Nucleus accumbens (tissue), 56 donors: ENCODE data around the gene CIB1.

Experiments used
- DNase-seq, 56 donors: peaks; one replicate each; lab custom pipeline; 2025; lab: John Stamatoyannopoulos, UW

CIB1 gene

GRCh38 chr15:90219421-90220141 is 14.2 kb downstream of the CIB1 start:
- peak in 11 of 56 donors; percentile 9 to 55 (median 12) for DNase-seq

DNA sequence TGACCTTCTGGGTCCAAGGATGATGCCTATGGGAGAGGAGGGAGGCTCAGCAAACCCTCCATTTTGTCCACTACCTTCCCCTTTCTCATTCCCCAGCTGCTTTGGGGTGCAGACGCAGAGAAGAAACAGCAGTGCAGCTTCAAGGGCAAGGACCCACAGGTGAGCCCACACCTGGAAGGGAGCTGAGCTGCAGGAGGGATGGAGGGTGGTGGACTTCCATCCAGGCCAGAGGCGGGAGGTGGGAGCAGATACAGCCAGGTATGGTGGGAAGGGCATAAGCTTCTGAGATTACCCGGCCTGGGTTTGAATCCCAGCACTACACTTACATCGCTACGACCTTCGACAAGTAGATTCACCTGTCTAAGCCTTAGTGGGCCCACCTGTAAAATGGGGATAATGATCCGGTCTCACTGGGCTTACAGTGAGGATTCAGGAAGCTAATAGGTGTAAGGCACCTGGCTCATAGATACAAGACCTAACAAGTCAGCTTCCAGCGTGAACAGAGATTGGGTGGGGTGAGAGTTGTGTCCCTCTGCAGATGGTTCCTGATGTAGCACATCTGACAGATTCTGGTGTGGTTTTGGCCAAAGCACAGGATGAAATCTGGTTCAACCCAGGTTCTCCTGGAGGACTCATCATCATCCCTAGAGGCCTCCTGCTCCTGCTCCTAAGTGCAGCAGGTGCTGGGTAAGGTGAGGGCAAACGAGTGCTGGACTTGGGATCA is 15.9 kb downstream of the CIB1 start:
- DNase-seq = no peak

GRCh38 chr15:90214553-90215196 is 19.1 kb downstream of the CIB1 start:
- DNase-seq = no peak

DNA sequence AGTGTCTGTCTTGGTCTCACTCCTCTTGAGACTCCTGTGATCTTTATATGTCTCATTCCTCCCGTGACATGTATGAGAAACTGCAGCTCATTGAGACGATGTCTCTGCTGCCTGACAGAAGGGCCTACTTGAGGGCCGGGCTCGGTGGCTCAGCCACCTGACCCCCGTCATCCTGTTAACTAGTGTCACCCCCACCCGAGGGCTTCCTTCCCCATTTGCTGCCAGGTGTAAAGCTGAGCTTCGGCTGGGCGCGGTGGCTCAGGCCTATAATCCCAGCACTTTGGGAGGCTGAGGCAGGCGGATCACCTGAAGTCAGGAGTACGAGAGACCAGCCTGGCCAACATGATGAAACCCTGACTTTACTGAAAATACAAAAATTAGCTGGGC is 19.9 kb downstream of the CIB1 start:
- DNase-seq = no peak

- DNase-seq = no peak
Observed at GRCh38 chr15:90213122-90213817, 20.5 kb downstream of the CIB1 start.

DNA sequence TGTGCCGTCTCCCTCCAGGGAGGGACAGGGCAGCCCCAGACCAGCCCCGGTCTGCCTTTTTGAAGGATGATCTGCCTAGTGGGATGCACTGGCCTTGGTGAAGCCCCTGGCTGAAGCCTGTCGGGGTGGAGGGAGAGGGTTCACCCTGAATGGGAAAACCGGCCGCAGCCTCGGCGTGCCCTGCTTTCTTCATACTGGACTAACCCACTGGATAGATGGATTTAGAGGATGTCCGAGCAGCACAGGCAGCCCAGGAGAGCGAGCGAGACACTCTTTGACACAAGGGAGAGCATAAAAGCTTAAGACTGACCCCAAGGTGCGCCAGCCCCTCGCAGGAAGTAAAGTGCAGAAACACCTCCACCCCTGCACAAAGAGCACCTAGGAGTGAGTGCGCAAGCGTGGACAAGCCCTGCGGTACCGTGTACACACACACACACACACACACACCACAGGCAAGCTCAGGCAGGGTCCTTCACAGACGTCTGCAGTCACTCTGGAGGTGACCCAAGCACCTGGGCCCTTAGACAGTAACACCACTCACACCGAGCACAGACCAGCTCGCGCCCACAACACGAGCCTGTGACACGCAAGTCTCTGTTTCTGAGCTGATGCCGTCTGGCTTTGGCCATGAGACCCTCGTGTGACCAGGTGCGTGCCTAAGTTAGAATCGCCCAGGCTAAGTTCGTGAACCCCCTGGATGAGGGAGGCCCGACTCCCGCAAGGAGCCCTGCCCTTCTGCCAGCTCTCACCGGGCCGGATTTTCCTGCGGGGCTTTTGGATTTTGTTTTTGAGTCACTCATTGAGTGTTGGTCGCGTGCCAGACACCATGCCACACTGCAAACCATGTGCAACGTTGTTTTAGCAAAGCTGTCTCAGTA is 21.3 kb downstream of the CIB1 start:
- DNase-seq = no peak

DNA sequence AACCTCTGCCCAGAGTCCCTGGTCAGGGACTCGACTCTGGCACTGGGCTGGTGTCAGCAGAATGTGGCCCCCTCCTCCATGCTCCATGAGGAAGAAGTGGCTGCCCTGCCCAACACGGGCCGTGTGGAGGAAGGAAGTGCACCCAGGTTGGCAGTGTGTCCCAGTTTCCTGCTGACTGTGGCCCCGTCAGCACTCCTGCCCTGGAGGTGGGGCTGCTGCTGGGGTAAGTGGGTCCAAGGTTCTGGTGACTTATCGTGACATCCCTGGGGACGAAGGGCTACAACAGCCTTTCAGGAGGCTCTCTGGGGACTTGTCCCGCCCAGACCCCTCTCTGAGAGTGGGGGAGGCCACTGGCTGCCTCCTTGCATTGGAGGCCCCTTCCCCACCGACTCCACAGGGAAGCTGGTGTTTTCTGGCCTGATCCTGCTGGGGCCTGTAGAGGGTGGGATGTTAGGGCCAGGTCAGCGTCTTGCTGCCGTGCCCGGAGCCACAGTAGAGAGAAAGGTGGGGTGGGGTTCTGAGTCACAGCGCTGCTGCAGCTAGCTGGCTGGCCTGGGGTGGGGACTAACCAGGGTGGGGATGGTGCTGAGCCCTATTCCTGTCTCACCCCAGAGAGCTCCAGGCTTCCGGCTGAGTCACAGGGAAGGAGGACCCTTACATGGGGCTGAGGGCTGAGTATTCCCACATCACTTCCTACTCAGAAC is 22.1 kb downstream of the CIB1 start:
- peak in 1 of 56 donors; percentile 30 for DNase-seq

DNA sequence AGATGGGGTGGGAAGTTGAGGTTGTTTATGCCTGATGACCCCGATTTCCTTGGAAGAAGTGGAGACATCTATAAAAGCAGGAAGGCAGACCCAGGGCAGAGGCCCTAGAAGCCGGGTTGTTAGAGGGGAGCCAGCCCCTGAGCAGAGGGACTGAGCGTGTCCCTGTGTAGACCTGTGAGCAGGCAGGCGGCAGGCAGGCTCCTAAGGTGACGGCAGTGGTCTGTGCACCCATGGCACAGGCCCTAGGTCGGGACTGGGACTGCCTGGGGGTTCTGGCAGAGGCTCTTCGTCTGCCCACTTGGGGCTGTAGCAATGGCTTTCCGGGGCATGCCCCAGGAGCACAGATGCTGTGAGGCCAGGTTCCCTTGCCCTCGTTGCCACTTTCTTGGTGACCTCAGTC is 22.7 kb downstream of the CIB1 start:
- DNase-seq = no peak

DNA sequence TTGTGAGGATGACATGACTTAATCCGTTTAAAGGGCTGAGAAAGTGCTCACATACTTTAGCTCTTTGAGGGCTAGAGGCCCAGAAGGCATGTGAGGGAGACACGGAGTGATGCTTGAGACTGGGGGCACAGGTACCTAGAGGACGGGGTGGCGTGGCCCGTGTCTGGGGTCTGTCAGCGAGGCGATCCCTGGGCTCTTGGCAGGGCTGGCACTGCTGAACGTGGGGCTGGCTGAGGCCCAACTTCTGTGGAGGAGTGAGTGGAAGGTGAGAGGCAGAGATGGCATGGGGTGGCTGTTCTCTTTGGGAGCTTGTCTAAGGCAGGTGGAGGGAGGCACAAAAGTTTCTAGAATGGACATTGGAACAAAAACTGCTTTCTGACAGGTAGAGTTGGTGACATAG is 23.1 kb downstream of the CIB1 start:
- DNase-seq = no peak

DNA sequence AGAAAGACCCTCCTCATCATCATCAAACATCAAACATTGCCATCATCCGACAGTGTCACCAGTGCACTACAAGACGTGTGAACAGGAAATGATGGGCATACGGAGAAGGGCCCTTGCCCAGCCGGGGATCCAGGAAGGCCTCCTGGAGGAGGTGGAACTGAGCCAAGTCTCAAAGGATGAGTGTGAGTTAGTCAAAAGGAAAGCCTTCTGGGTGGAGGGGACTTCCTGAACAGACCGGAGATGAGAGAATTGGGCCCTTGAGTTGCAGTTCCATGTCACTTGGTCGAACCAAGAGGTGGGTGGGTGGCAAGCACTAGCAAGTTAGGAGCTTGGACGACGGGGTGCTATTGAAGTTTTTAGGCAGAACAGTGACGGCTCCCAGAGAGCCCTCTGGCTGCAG is 24.1 kb downstream of the CIB1 start:
- no peak for DNase-seq

DNA sequence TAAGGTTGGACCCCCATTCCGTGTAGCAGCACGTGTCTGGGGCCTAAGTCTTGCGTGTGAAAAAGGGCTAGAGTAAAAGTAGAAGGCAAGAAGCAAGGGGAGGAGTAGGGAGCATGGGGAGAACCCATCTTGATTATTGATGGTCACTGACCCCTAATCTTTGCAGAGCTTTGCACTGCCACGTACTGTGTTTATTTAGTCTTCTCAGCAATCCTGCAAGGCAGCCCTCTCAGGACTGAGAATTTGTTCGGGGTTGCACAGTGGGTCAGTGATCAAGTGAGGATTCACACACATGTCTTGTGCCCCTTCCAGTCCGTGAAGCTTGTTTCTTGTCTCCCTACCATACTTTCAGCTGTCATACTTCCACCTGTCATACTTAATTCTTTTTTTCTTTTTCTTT is 25.4 kb downstream of the CIB1 start:
- DNase-seq = no peak

DNA sequence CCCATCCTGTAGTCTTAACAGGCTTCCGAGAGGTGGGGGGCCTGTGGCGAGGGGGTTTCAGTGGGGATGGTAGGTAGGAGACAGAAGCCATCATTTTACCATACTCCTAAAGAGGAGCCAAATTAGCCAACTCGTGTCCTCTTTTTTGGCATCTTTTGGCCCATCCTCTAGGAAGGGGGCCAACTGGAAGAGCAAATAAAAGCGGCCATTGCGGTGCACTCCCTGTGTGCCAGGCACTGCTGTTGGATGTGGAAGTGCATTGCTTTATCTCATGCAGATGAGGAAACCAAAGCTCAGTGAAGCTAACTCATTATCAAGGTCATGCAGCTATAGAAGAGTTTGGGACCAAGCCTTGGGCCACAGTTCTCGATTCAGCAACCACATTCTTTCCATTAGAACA is 26.5 kb downstream of the CIB1 start:
- no peak for DNase-seq

DNA sequence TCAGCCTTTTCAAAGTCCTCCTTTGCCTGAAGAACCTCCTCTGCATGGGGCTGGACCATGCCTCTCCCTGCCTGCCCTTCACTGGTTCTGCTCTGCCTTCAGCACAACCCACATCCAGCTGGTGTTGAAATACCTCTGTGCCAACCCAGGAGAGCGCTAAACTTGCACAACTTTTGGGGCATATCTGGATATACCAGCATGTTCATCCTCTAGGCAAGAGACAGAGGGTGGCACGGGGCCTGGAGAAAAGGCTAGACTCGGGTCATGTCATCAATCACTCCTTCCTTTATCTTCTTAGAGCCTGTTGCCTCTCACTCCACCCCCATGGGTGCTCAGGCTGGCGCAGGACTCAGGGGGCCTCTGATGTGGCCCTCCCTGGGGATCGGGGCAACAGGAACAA is 27.9 kb downstream of the CIB1 start:
- DNase-seq = no peak

DNA sequence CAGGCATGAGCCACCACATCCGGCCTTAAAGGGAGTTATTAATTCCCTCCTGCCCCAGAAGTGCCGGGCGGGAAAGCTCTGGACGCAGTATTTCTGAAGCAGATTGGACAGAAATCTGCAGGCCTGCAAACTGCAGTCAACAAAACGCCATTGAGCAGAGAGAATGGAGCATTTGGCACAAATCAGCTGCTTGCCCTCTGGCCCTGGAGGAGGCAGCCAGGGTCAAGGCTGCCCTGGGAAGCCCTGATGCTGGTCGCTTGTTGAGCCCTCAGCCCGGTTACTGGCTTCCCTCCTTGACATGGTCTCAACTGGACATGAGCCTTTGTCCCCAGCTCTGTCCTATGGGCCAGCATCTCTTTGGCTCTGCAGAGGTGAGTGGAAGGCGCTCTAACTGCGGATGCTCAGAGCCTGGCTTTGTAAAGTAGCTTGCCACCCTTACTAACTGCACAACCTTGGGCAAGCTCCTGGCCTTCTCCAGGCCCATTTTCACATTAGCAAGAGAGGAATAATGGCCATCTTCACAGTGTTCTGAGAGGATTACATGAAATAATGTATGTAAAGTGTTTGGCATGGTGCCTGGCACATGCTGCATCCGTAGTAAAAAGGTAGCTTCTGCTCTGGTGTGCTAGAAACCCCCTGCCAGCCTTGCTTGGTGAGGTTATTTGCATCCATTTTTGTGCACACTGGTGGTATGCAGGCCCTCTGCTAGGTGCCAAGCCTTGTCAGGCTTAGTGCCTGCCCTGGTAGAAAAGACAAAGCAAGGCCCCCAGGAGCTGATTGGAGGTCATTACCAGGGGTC is 28.5 kb downstream of the CIB1 start:
- peak in 12 of 56 donors; percentile 16 to 41 (median 28) for DNase-seq

DNA sequence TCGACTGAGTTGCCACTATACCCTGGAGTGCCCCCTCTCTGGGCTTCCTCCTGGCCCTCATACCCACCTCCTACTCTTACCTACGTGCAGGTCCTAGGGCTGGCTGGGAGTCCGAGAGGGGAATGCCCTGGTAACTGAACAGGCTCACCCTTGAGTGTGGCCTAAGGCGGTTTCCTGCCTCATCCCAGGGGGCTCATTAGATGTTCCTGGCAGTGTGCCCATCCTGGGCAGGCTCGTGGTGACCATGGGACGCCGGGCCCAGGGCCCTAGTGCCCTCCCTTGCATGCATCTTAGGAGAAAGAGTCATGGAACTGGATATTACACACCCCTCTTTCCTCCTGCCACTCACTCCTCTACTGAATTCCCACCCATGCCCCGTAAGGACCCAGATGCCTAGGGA is 29.8 kb downstream of the CIB1 start:
- DNase-seq = peak in 22 of 56 donors; percentile 5 to 70 (median 28)

GRCh38 chr15:90203473-90203872 is 30.3 kb downstream of the CIB1 start:
- DNase-seq = no peak

DNA sequence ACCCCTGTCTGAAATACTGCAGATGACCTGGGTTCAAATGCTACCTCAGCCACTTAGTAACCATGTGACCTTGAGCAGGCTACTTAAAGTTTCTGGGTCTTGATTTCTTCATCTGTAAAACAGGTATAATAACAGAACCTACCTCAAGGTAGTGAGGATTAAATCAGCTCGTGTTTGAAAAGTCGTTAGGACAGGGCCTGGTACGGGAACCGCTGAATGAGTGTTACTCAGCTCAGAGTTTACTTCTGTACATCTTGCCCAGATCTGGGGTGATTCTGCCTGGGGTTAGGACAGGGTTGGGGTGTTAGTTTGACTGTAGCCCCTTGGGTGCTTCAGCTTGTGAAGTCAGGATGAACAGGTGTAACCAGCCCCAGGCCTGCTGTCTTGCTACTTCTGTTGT is 30.8 kb downstream of the CIB1 start:
- no peak for DNase-seq

- peak in 5 of 56 donors; percentile 10 to 35 (median 21) for DNase-seq
Observed at GRCh38 chr15:90201944-90202375, 31.8 kb downstream of the CIB1 start.
